Diencephalon (tissue), 1 donor: Measurements from ENCODE around the gene ARID1A. TPM values are rescaled to one million over a fixed set of nuclear protein-coding genes. Genes with fewer than 3 reads are reported as not detected.

ENCODE experiments used
- small RNA-seq: library from RNA; depleted of rRNA; stranded (forward); fragments of <200 nt; gene quantifications from one replicate; pipeline ENCODE3, GENCODE V24; 2014
- total RNA-seq: library from RNA; depleted of rRNA; stranded (reverse); fragments of >200 nt; gene quantifications from one replicate; pipeline ENCODE4 v1.2.3, GENCODE V29; 2014

Gene ARID1A
- total RNA-seq = 35.1 TPM

DNA sequence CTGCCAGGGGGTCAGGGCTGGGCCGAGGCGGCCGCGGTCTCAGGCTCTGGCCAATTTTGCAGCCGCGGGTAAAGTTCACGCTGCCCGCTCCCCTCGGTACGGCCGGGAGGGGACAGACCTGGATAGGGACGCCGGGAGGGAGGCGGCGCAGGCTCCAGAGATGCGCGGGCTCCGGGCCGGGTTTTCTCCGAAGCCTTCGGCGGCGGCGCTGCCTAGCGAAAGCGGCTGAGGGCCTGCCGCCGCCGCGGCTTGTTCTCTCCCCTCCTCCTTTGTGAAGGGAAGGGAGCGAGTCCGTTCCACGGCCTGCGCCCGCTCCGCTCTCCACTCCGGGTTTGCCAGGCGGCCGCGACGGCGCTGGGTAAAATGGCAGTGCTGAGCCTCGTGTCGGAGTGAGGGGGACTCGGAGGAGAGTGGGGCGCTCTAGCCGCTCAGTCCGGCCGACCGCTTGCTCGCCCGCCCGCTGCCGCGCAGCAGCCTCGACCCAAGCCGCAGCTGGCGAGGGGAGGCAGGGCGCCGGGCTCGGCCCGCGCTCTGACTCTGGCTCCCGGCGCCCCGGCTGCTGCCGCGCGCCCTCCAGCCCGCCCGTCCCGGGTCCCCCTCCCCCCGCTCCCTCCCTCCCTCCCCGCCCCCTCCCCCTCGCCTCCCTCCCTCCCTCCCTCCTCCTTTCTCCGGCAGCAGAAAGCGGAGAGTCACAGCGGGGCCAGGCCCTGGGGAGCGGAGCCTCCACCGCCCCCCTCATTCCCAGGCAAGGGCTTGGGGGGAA lies at the start of gene ARID1A:
Gene ARID1A (plus strand): TSS at position 660 of the 763 bp plus-strand sequence. CDS start 389 bp downstream, outside the sequence.

DNA sequence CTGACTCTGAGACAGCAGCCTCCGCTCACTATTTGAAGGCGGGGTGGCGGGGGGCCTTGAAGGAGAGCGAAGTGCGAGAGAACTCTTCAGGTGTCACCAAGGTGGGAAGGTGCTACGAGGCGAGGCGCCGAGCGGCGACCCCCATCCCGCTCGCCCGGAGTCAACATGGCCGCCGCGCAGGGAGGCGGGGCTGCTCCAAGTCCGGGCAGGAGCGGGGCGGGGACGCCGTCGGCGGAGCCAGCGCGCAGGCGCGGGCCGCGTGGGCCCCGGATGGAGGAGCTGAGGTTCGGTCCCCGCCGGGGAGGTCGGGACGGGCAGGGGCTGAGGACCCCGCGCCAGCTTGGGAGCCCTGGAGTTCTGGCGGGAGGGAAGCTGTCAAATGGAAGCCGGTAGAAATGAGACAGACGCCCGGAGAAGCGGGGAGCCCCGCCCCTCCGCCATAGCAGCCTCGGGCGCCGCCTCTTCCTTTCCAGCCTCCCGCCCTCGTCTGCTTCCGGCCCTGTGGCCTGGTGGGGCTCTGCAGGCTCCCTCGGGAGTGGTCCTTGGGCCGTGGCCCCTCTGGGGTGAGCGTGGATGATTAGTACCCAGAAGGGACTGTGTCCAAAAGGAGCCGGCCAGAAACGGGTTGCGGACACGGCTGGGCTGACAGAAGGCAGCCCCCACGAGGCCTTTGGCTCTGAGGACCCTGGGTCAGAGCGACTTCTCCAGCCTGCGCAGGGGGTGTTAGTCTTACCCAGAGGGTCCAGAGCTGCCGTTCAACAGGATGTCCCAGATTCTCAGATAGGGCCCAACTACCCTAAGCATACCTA lies 92.1 kb downstream of the ARID1A start, which contains the start of gene PIGV:
Gene PIGV (plus strand): TSS at position 245 of the 809 bp plus-strand sequence. CDS start 2,866 bp downstream, outside the sequence.

DNA sequence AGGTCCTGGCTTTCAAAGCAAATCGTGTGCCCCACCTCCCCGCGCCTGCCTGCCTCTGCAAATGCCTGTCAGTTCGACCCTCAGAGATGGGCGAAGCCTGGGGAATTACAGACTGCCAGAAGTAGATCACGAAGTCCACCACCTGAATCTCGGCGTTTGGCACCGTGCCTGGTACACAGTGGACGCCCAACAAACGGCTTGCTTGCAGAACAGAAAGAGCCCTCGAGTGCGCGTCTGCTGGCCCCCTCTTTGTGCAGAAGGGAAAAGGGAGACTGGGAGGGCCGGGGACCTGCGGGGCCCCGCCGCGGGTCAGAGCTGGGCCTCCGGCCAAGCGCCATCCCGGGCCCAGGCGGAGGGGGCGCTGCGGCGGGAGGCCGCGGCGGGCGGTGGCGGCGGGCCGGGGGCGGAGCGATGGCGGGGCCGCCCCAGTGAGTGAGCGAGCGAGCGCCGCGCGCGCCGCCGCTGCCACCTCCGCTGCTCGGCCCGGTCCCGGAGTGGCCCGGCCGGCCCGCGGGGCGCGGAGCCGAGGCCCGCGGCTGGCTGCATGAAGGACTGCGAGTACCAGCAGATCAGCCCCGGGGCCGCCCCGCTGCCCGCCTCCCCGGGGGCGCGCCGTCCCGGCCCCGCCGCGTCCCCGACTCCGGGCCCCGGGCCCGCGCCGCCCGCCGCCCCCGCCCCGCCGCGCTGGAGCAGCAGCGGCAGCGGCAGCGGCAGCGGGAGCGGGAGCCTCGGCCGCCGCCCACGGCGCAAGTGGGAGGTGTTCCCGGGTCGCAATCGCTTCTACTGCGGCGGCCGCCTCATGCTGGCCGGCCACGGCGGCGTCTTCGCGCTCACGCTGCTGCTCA lies 130.7 kb downstream of the ARID1A start, which contains the start of gene ZDHHC18:
Gene ZDHHC18 (plus strand): TSS at position 428 of the 845 bp plus-strand sequence. CDS start 117 bp downstream, at position 545.

Small RNA genes lying within 50 kb of the gene (small RNA-seq; reads per million reads assigned to genes)
- gene AL627082.1 (not detected), gene RN7SL165P (not detected)

Other genes starting within 250 kb of the ARID1A start
- gene HMGN2, start 223.6 kb upstream of the ARID1A start, total RNA-seq = 309 TPM
- 11.3 TPM for gene RPS6KA1, start 166.3 kb upstream of the ARID1A start, total RNA-seq
- gene PIGV, start 91.9 kb downstream of the ARID1A start, total RNA-seq = 9.7 TPM
- 11.1 TPM for gene ZDHHC18, start 130.7 kb downstream of the ARID1A start, total RNA-seq
- gene SFN, start 167.1 kb downstream of the ARID1A start, total RNA-seq = not detected
- gene GPN2, start 194.3 kb downstream of the ARID1A start, total RNA-seq = 14.8 TPM
- 9.5 TPM for gene GPATCH3, start 204.5 kb downstream of the ARID1A start, total RNA-seq
- gene NR0B2, start 218.0 kb downstream of the ARID1A start, total RNA-seq = not detected
- gene NUDC, start 225.7 kb downstream of the ARID1A start, total RNA-seq = 26.5 TPM